Activated naive CD8-positive, alpha-beta T cell treated with anti-CD3 and anti-CD28 coated beads, Interleukin-2, amount 50 U/mL, for 24 hours (primary cell): ENCODE measurements around the gene FAM149B1.

ENCODE experiments used
- ATAC-seq: fragments of 150-1000 bp; cut with Tn5 transposase; one replicate; pipeline ENCODE4 v1.10.0; 2021
- DNase-seq: peaks from one replicate; pipeline ENCODE4 v3.0.0; 2021
- H3K27ac Mint-ChIP-seq: one replicate; pipeline ENCODE4 v1.8.0; 2021; ENCODE audit warnings: mild to moderate bottlenecking, mixed read lengths
- H3K27me3 Mint-ChIP-seq: one replicate; pipeline ENCODE4 v1.8.0; 2021; ENCODE audit warnings: mixed read lengths
- H3K36me3 Mint-ChIP-seq: one replicate; pipeline ENCODE4 v1.8.0; 2021; ENCODE audit warnings: low read depth, mixed read lengths
- H3K4me1 Mint-ChIP-seq: one replicate; pipeline ENCODE4 v1.8.0; 2021; ENCODE audit warnings: mixed read lengths
- H3K4me3 Mint-ChIP-seq: one replicate; pipeline ENCODE4 v1.8.0; 2021; ENCODE audit warnings: mild to moderate bottlenecking, moderate library complexity, mixed read lengths
- H3K9me3 Mint-ChIP-seq: one replicate; pipeline ENCODE4 v1.8.0; 2021; ENCODE audit warnings: mixed read lengths

Gene FAM149B1

GRCh38 chr10:73262105-73262730 lies 94.3 kb downstream of the FAM149B1 start:
- H3K27ac Mint-ChIP-seq: no peak overlapping the region
- no peak for ATAC-seq
- peaks cover 2% of the 10 kb centered on the region for H3K4me1 Mint-ChIP-seq
- H3K9me3 Mint-ChIP-seq: peaks cover 7% of the 10 kb centered on the region
- no peaks in the 10 kb centered on the region for H3K36me3 Mint-ChIP-seq
- no peak for DNase-seq
- no peak overlapping the region for H3K4me3 Mint-ChIP-seq
- no peaks in the 10 kb centered on the region for H3K27me3 Mint-ChIP-seq

GRCh38 chr10:73262880-73263555 lies 95.1 kb downstream of the FAM149B1 start:
- Mint-ChIP-seq H3K27ac (no peak overlapping the region), H3K4me3 (no peak overlapping the region), H3K36me3 (no peaks in the 10 kb centered on the region), H3K9me3 (peaks cover 7% of the 10 kb centered on the region), H3K4me1 (peaks cover 2% of the 10 kb centered on the region), H3K27me3 (no peaks in the 10 kb centered on the region)
- ATAC-seq: no peak
- no peak for DNase-seq

- Mint-ChIP-seq H3K9me3 (peaks cover 6% of the 10 kb centered on the region), H3K27ac (no peak overlapping the region), H3K27me3 (no peaks in the 10 kb centered on the region), H3K36me3 (no peaks in the 10 kb centered on the region), H3K4me3 (no peak overlapping the region), H3K4me1 (peaks cover 2% of the 10 kb centered on the region)
- DNase-seq: no peak
- no peak for ATAC-seq
Observed at GRCh38 chr10:73263693-73264347, 95.9 kb downstream of the FAM149B1 start.

- no peak for ATAC-seq
- H3K27ac Mint-ChIP-seq: no peak overlapping the region
- peaks cover 2% of the 10 kb centered on the region for H3K4me1 Mint-ChIP-seq
- no peak for DNase-seq
- H3K36me3 Mint-ChIP-seq: no peaks in the 10 kb centered on the region
- H3K9me3 Mint-ChIP-seq: peaks cover under 1% of the 10 kb centered on the region
- H3K4me3 Mint-ChIP-seq: no peak overlapping the region
- H3K27me3 Mint-ChIP-seq: no peaks in the 10 kb centered on the region
Observed at GRCh38 chr10:73264423-73264822, 96.5 kb downstream of the FAM149B1 start.

- Mint-ChIP-seq H3K9me3 (no peaks in the 10 kb centered on the region), H3K27ac (no peak overlapping the region), H3K4me1 (no peaks in the 10 kb centered on the region), H3K27me3 (no peaks in the 10 kb centered on the region), H3K4me3 (no peak overlapping the region), H3K36me3 (no peaks in the 10 kb centered on the region)
- ATAC-seq (no peak), DNase-seq (no peak)
Observed at GRCh38 chr10:73281097-73281496, 113.2 kb downstream of the FAM149B1 start.

GRCh38 chr10:73287441-73287840 lies 119.5 kb downstream of the FAM149B1 start:
- DNase-seq: no peak
- no peaks in the 10 kb centered on the region for H3K4me1 Mint-ChIP-seq
- H3K9me3 Mint-ChIP-seq: no peaks in the 10 kb centered on the region
- peaks cover 3% of the 10 kb centered on the region for H3K36me3 Mint-ChIP-seq
- ATAC-seq: no peak
- no peak overlapping the region for H3K4me3 Mint-ChIP-seq
- H3K27me3 Mint-ChIP-seq: peaks cover 1% of the 10 kb centered on the region
- no peak overlapping the region for H3K27ac Mint-ChIP-seq

GRCh38 chr10:73289958-73290357 lies 122.0 kb downstream of the FAM149B1 start:
- Mint-ChIP-seq H3K9me3 (no peaks in the 10 kb centered on the region), H3K4me1 (no peaks in the 10 kb centered on the region), H3K36me3 (peaks cover 3% of the 10 kb centered on the region), H3K27me3 (peaks cover 1% of the 10 kb centered on the region), H3K27ac (no peak overlapping the region), H3K4me3 (no peak overlapping the region)
- no peak for DNase-seq
- ATAC-seq: no peak

GRCh38 chr10:73293461-73293860 lies 125.5 kb downstream of the FAM149B1 start:
- DNase-seq (no peak), ATAC-seq (no peak)
- Mint-ChIP-seq H3K4me3 (no peak overlapping the region), H3K4me1 (peaks cover 2% of the 10 kb centered on the region), H3K36me3 (peaks cover 3% of the 10 kb centered on the region), H3K27ac (no peak overlapping the region), H3K27me3 (peaks cover 1% of the 10 kb centered on the region), H3K9me3 (no peaks in the 10 kb centered on the region)
